ENCODE data around the gene ACTR5. TPM values are rescaled to one million over a fixed set of nuclear protein-coding genes. Genes with fewer than 3 reads are reported as not detected.

Gene ACTR5
- total RNA-seq, 1 experiment from 2014 or later: 14.1 TPM

DNA sequence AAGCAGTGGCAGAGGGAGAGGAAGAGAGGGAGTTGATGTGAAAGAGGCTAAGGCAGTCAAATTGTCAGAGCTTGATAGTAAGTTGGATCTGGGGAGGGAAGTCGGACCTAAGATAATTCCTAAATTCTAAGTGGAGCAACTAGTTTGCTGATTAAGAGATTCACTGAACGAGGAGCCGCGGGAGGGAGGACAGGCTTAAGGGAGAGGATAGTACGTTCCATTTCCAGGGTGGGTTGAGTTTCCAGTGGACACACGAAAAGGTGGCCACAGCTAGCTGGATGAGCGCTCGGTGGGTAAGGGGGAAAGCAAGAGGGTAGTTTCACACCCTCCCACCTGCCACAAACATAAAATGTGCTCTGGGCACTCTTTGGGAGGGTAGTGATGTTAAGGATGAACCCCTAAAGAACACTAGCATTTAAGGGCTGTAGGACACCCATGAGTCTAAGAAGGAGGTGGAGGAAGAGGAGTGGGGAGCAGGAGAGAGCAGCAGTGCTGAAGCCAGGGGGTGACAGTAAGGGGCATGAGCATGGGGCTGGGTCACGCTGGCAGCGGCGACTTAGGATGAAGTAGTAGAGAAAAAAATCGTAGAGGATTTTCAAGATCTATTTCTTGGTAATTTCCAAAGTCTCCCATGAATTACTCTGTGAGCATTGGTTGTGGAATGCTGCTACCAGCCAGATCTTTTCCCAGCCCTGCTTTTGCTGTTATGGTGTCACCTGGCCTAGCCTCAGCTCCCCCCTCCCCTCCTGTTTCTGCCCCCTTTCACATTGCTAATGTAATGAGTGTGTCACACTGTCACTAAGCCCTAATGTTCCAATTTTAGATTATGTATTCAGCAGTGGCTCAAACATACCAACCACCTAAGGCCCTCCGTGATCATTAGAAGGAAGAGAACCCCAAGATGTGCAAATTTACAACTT lies 21.4 kb downstream of the ACTR5 start:
- H4K8ac ChIP-seq (replicated peaks; ENCODE audit: insufficient read length, low read depth, low read length): no peak overlapping the region
- Mint-ChIP-seq H3K9me3 (peaks cover 9 to 11% of the 10 kb centered on the region in 2 experiments), H3K27me3 (ENCODE audit: low read depth) (no peaks in the 10 kb centered on the region)

More for the DNA sequence above, 21.4 kb downstream of the ACTR5 start:
- H3K14ac ChIP-seq (ENCODE audit: insufficient read depth, low read length): no peak overlapping the region
- H4K91ac ChIP-seq (ENCODE audit: insufficient read length, low read depth, low read length): no peak overlapping the region
- Mint-ChIP-seq H3K27ac (peak overlapping the region in 2 of 3 experiments; percentile 15 to 27; a peak in 3 of 7 replicates), H3K4me3 (no peak overlapping the region; a peak in 1 of 5 replicates), H3K36me3 (ENCODE audit: insufficient read depth in 1 of 3, low read depth in 3 of 3) (peaks cover 29 to 82% (median 53%) of the 10 kb centered on the region in 3 experiments), H3K4me1 (peaks cover 2% of the 10 kb centered on the region in 2 experiments; a peak in 1 of 4 replicates)
- no peak overlapping the region for H2BK5ac ChIP-seq (ENCODE audit: insufficient read length, low read length)
- H3T11ph ChIP-seq (ENCODE audit: low read length): no peak overlapping the region
- H3K79me2 ChIP-seq (ENCODE audit: insufficient read depth, low read length): no peaks in the 10 kb centered on the region; the same call in 1 of the 2 replicates
- no peak overlapping the region for H3K56ac ChIP-seq (ENCODE audit: insufficient read length, low read depth, low read length)
- H2AK5ac ChIP-seq (ENCODE audit: insufficient read length, low read length): no peak overlapping the region
- TF ChIP-seq, protein P1, sequence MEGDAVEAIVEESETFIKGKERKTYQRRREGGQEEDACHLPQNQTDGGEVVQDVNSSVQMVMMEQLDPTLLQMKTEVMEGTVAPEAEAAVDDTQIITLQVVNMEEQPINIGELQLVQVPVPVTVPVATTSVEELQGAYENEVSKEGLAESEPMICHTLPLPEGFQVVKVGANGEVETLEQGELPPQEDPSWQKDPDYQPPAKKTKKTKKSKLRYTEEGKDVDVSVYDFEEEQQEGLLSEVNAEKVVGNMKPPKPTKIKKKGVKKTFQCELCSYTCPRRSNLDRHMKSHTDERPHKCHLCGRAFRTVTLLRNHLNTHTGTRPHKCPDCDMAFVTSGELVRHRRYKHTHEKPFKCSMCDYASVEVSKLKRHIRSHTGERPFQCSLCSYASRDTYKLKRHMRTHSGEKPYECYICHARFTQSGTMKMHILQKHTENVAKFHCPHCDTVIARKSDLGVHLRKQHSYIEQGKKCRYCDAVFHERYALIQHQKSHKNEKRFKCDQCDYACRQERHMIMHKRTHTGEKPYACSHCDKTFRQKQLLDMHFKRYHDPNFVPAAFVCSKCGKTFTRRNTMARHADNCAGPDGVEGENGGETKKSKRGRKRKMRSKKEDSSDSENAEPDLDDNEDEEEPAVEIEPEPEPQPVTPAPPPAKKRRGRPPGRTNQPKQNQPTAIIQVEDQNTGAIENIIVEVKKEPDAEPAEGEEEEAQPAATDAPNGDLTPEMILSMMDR (conservative IDR thresholded peaks at IDR 0.05): no peak
- H3K4ac ChIP-seq (ENCODE audit: low read depth, low read length): no peak overlapping the region
- H3K9ac ChIP-seq (ENCODE audit: extremely low read depth, insufficient read length, low read length): no peak overlapping the region
- H3K23ac ChIP-seq (ENCODE audit: insufficient read length, low read depth, low read length): no peak overlapping the region
- no peaks in the 10 kb centered on the region for H4K20me1 ChIP-seq (ENCODE audit: control insufficient read depth, insufficient read depth, insufficient read length)
- H2AFZ ChIP-seq (ENCODE audit: low read length): no peak overlapping the region
- no peaks in the 10 kb centered on the region for H3K27me3 ChIP-seq (ENCODE audit: insufficient read depth, low read length)
- no peaks in the 10 kb centered on the region for H3K23me2 ChIP-seq (ENCODE audit: insufficient read length, low read depth, low read length, poor library complexity, severe bottlenecking)
- no peak overlapping the region for H2BK15ac ChIP-seq (ENCODE audit: low read depth, low read length)
- no peaks in the 10 kb centered on the region for H3K79me1 ChIP-seq (ENCODE audit: insufficient read depth, low read depth, low read length, poor library complexity, severe bottlenecking)
- H3K18ac ChIP-seq (ENCODE audit: insufficient read length, low read depth, low read length): no peak overlapping the region
- H2BK12ac ChIP-seq (ENCODE audit: insufficient read length, low read depth, low read length): no peak overlapping the region
- no peak for DNase-seq
- H3K27ac ChIP-seq (ENCODE audit: insufficient read length, low read depth, low read length): no peak overlapping the region
- no CpG with 5 or more reads among the region's 13 CpGs for WGBS (ENCODE audit: extremely low coverage, insufficient read length, low lambda C conversion rate)
- no peak overlapping the region for H3K4me2 ChIP-seq (ENCODE audit: insufficient read depth, insufficient read length, low read length)
- H2BK120ac ChIP-seq (ENCODE audit: low read depth, low read length, poor library complexity, severe bottlenecking): no peak overlapping the region
- H2BK20ac ChIP-seq (ENCODE audit: low read depth, low read length, poor library complexity, severe bottlenecking): no peak overlapping the region
- no peaks in the 10 kb centered on the region for H3K9me3 ChIP-seq (ENCODE audit: control insufficient read depth, low read depth, low read length)
- H3K4me1 ChIP-seq (ENCODE audit: insufficient read depth, low read length): no peaks in the 10 kb centered on the region
- no peak overlapping the region for H4K5ac ChIP-seq (ENCODE audit: insufficient read length, low read depth, low read length)

All from H9 (cell line).